ENCODE measurements around the gene GLI3.

- TF ChIP-seq, protein P1, sequence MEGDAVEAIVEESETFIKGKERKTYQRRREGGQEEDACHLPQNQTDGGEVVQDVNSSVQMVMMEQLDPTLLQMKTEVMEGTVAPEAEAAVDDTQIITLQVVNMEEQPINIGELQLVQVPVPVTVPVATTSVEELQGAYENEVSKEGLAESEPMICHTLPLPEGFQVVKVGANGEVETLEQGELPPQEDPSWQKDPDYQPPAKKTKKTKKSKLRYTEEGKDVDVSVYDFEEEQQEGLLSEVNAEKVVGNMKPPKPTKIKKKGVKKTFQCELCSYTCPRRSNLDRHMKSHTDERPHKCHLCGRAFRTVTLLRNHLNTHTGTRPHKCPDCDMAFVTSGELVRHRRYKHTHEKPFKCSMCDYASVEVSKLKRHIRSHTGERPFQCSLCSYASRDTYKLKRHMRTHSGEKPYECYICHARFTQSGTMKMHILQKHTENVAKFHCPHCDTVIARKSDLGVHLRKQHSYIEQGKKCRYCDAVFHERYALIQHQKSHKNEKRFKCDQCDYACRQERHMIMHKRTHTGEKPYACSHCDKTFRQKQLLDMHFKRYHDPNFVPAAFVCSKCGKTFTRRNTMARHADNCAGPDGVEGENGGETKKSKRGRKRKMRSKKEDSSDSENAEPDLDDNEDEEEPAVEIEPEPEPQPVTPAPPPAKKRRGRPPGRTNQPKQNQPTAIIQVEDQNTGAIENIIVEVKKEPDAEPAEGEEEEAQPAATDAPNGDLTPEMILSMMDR (IDR thresholded peaks at IDR 0.05) = no peak
- no peak for TF ChIP-seq TEAD4 (CRISPR knock-in tag; IDR thresholded peaks at IDR 0.05)
These were observed 225.2 kb downstream of the GLI3 start for GRCh38 chr7:42011846-42012245.

All from WTC11 (cell line).